DOHH2 (cell line): ENCODE results near the gene TBC1D10B.

ENCODE experiments used
- H3F3A ChIP-seq: fragments of 200-600 bp; sonication (generic), shearing (Covaris generic); 2 replicates; pipeline ENCODE4 v1.6.0; 2016; ENCODE audit warnings: antibody characterized with exemption, mild to moderate bottlenecking; ENCODE audit not compliant: control insufficient read depth, insufficient read depth
- H3K27ac ChIP-seq: fragments of 200-600 bp; sonication (generic); 2 replicates; pipeline ENCODE4 v1.5.1; 2014; ENCODE audit warnings: low read depth, mild to moderate bottlenecking, low read length, moderate library complexity
- H3K27me3 ChIP-seq: fragments of 200-600 bp; sonication (generic); 2 replicates; pipeline ENCODE4 v1.6.1; 2014; ENCODE audit warnings: mild to moderate bottlenecking, low read length, mixed read lengths; ENCODE audit not compliant: control insufficient read depth
- H3K36me3 ChIP-seq: fragments of 200-600 bp; sonication (generic); 2 replicates; pipeline ENCODE4 v1.6.1; 2014; ENCODE audit warnings: mild to moderate bottlenecking, low read length, moderate library complexity, mixed read lengths; ENCODE audit not compliant: control insufficient read depth
- H3K4me1 ChIP-seq: fragments of 200-600 bp; sonication (generic); 2 replicates; pipeline ENCODE4 v1.6.1; 2014; ENCODE audit warnings: mild to moderate bottlenecking, low read length, mixed read lengths; ENCODE audit not compliant: control insufficient read depth
- H3K4me2 ChIP-seq: fragments of 200-600 bp; sonication (generic); 2 replicates; pipeline ENCODE4 v1.6.0; 2014; ENCODE audit warnings: mild to moderate bottlenecking, low read length, moderate library complexity
- H3K4me3 ChIP-seq: fragments of 200-600 bp; sonication (generic); 2 replicates; pipeline ENCODE4 v1.5.1; 2014; ENCODE audit warnings: mild to moderate bottlenecking, low read length, mixed read lengths
- H3K79me2 ChIP-seq: fragments of 200-600 bp; sonication (generic); 2 replicates; pipeline ENCODE4 v1.6.1; 2014; ENCODE audit warnings: mild to moderate bottlenecking, low read length, mixed read lengths; ENCODE audit not compliant: control insufficient read depth
- H3K9me2 ChIP-seq: fragments of 200-600 bp; sonication (generic); replicated peaks from 2 replicates; pipeline ENCODE4 v1.6.1; 2014; ENCODE audit warnings: mild to moderate bottlenecking, low read length, mixed read lengths; ENCODE audit not compliant: control insufficient read depth
- H3K9me3 ChIP-seq: fragments of 200-600 bp; sonication (generic); 2 replicates; pipeline ENCODE4 v1.6.1; 2014; ENCODE audit warnings: antibody characterized with exemption, low read length, mixed read lengths; ENCODE audit not compliant: control insufficient read depth, insufficient read depth
- H4K20me1 ChIP-seq: fragments of 200-600 bp; sonication (generic); 2 replicates; pipeline ENCODE4 v1.6.0; 2014; ENCODE audit warnings: low read depth, mild to moderate bottlenecking, antibody characterized with exemption, low read length, moderate library complexity; ENCODE audit not compliant: control insufficient read depth, insufficient read depth
- EZH2phosphoT487 ChIP-seq: fragments of 200-600 bp; sonication (generic); IDR thresholded peaks from 2 replicates; pipeline ENCODE4 v1.6.1; 2017; ENCODE audit warnings: borderline replicate concordance, mild to moderate bottlenecking, antibody characterized with exemption, low read length, moderate library complexity, mixed read lengths
- TF ChIP-seq, protein P1 (sequence below): fragments of 200-600 bp; sonication (generic); IDR thresholded peaks from one replicate; pipeline ENCODE4 v1.5.1; 2014; ENCODE audit warnings: antibody characterized with exemption, mild to moderate bottlenecking, low read depth, low read length; ENCODE audit not compliant: poor library complexity, severe bottlenecking

TBC1D10B gene

DNA sequence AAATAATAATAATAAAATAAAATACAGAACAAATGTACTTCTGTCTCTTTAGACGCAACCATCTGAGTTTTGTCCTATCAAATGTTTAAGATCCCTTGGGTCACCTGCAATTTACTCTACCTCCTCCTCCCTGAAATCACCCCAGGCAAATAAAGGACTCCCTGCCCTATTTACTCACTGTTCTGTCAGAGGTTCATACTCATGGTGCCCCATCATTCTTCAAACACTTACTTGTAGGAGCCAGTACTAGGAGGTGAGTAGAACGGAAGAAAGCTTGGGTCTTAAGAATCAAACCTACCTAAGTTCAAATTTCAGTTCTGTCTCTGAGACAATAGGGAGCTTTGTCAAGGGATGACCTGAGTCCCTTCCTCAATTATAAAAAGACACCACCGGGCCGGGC, 3.8 kb downstream of the TBC1D10B start:
- H3K79me2 ChIP-seq, result peaks cover 80% of the 10 kb centered on the region
- peaks cover 69% of the 10 kb centered on the region for H3K36me3 ChIP-seq
- H3K27ac ChIP-seq, result no peak overlapping the region
- no peaks in the 10 kb centered on the region for H3K9me3 ChIP-seq
- H3K4me2 ChIP-seq, result peak overlapping the region; percentile 75
- no peaks in the 10 kb centered on the region for H3K9me2 ChIP-seq
- 0 out of 2 replicates have a peak overlapping the region, but pooled peaks have one; percentile 15 for H3K4me3 ChIP-seq
- TF ChIP-seq EZH2phosphoT487, result no peak
- TF ChIP-seq, protein P1, sequence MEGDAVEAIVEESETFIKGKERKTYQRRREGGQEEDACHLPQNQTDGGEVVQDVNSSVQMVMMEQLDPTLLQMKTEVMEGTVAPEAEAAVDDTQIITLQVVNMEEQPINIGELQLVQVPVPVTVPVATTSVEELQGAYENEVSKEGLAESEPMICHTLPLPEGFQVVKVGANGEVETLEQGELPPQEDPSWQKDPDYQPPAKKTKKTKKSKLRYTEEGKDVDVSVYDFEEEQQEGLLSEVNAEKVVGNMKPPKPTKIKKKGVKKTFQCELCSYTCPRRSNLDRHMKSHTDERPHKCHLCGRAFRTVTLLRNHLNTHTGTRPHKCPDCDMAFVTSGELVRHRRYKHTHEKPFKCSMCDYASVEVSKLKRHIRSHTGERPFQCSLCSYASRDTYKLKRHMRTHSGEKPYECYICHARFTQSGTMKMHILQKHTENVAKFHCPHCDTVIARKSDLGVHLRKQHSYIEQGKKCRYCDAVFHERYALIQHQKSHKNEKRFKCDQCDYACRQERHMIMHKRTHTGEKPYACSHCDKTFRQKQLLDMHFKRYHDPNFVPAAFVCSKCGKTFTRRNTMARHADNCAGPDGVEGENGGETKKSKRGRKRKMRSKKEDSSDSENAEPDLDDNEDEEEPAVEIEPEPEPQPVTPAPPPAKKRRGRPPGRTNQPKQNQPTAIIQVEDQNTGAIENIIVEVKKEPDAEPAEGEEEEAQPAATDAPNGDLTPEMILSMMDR, result no peak
- H4K20me1 ChIP-seq, result peaks cover 8% of the 10 kb centered on the region
- no peaks in the 10 kb centered on the region for H3K27me3 ChIP-seq
- H3K4me1 ChIP-seq, result peaks cover 26% of the 10 kb centered on the region
- peaks cover 7% of the 10 kb centered on the region; the same call in 1 of the 2 replicates for H3F3A ChIP-seq

DNA sequence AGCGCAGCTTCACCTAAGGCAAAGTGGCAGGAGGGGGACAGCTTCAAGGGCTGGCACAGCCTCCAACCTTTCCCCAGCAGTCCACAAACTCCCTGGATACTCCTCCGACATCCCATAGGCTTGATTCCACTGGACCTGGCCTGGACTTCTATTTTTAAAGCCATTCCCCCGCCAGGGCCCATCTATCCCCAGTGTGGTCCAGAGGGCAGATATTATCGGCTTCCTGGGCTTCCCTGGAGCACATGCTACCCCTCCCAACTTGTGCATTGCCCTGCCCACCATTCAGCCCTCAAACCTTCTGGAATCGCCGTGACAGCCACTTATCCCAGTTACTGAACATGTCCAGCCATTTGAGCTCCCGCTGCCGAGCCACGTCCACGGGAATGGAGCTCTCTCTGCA, 5.1 kb downstream of the TBC1D10B start:
- no peak overlapping the region for H3K4me3 ChIP-seq
- H3F3A ChIP-seq, result peaks cover 7% of the 10 kb centered on the region; the same call in 1 of the 2 replicates
- TF ChIP-seq, protein P1, result no peak
- TF ChIP-seq EZH2phosphoT487, result no peak
- peaks cover 93% of the 10 kb centered on the region for H3K79me2 ChIP-seq
- no peaks in the 10 kb centered on the region for H3K27me3 ChIP-seq
- H3K9me3 ChIP-seq, result no peaks in the 10 kb centered on the region
- H3K4me2 ChIP-seq, result no peak overlapping the region
- no peaks in the 10 kb centered on the region for H3K9me2 ChIP-seq
- H3K36me3 ChIP-seq, result peaks cover 73% of the 10 kb centered on the region
- peaks cover 8% of the 10 kb centered on the region for H4K20me1 ChIP-seq
- H3K27ac ChIP-seq, result no peak overlapping the region
- H3K4me1 ChIP-seq, result peaks cover 22% of the 10 kb centered on the region

- no peaks in the 10 kb centered on the region for H3K27me3 ChIP-seq
- H3K27ac ChIP-seq, result no peak overlapping the region
- TF ChIP-seq EZH2phosphoT487, result no peak
- TF ChIP-seq, protein P1, result no peak
- H4K20me1 ChIP-seq, result no peaks in the 10 kb centered on the region
- H3K9me3 ChIP-seq, result no peaks in the 10 kb centered on the region
- H3K9me2 ChIP-seq, result no peaks in the 10 kb centered on the region
- no peak overlapping the region for H3K4me2 ChIP-seq
- H3K4me3 ChIP-seq, result no peak overlapping the region
- peaks cover 78% of the 10 kb centered on the region for H3K79me2 ChIP-seq
- peaks cover 10% of the 10 kb centered on the region; the same call in 1 of the 2 replicates for H3F3A ChIP-seq
- H3K36me3 ChIP-seq, result peaks cover 78% of the 10 kb centered on the region
- H3K4me1 ChIP-seq, result peaks cover 15% of the 10 kb centered on the region
Observed at GRCh38 chr16:30361180-30361579, 9.1 kb downstream of the TBC1D10B start.

DNA sequence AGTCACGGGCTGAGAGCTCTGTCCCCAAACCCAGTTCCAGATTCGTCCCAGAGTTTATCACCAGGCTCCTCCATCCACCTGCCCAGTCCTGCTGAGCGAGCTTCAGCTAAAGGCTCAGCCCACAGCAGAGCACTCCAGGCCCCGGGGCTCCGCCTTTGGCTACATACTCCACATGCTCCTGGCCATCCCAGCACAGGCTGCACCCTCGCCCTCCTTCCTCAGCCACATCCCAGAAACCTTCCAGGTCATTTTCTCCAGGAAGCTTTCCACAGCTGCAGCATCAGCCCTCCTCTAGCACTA, 10.5 kb downstream of the TBC1D10B start:
- Histone ChIP-seq H3K79me2 (peaks cover 76% of the 10 kb centered on the region), H3K4me1 (peaks cover 24% of the 10 kb centered on the region)
- TF ChIP-seq, protein P1, result no peak
- TF ChIP-seq EZH2phosphoT487, result no peak

More for the DNA sequence above, 10.5 kb downstream of the TBC1D10B start:
- Histone ChIP-seq H3K4me2 (no peak overlapping the region), H3K4me3 (no peak overlapping the region), H3K9me3 (no peaks in the 10 kb centered on the region), H3K27me3 (no peaks in the 10 kb centered on the region), H3K9me2 (no peaks in the 10 kb centered on the region), H4K20me1 (no peaks in the 10 kb centered on the region), H3K27ac (no peak overlapping the region), H3F3A (peaks cover 10% of the 10 kb centered on the region; the same call in 1 of the 2 replicates), H3K36me3 (peaks cover 71% of the 10 kb centered on the region)
